Hepatocyte (in vitro differentiated cells): ENCODE results near the gene COCH. TPM values are rescaled to one million over a fixed set of nuclear protein-coding genes. Genes with fewer than 3 reads are reported as not detected.

Experiments used
- DNase-seq: peaks from one replicate; pipeline ENCODE4 v3.0.0-alpha.2; 2016; ENCODE audit warnings: low spot score
- H2AFZ ChIP-seq: fragments of 200-600 bp; sonication (generic); 2 replicates; pipeline ENCODE4 v1.6.0; 2016; ENCODE audit warnings: antibody characterized with exemption, mild to moderate bottlenecking
- H3K27ac ChIP-seq: fragments of 200-600 bp; sonication (generic); 2 replicates; pipeline ENCODE4 v1.5.1; 2016; ENCODE audit warnings: mild to moderate bottlenecking
- H3K27me3 ChIP-seq: fragments of 200-600 bp; sonication (generic); 2 replicates; pipeline ENCODE4 v1.6.1; 2016
- H3K36me3 ChIP-seq: fragments of 200-600 bp; sonication (generic); replicated peaks from 2 replicates; pipeline ENCODE4 v1.5.1; 2016; ENCODE audit warnings: low read depth; ENCODE audit not compliant: insufficient read depth
- H3K4me1 ChIP-seq: fragments of 200-600 bp; sonication (generic); 2 replicates; pipeline ENCODE4 v1.5.1; 2016; ENCODE audit warnings: mild to moderate bottlenecking, moderate library complexity; ENCODE audit not compliant: insufficient read depth
- H3K4me2 ChIP-seq: fragments of 200-600 bp; sonication (generic); 2 replicates; pipeline ENCODE4 v1.6.0; 2016
- H3K4me3 ChIP-seq: fragments of 200-600 bp; sonication (generic); 2 replicates; pipeline ENCODE4 v1.5.1; 2016; ENCODE audit warnings: mild to moderate bottlenecking
- H3K79me2 ChIP-seq: fragments of 200-600 bp; sonication (generic); 2 replicates; pipeline ENCODE4 v1.6.0; 2017; ENCODE audit warnings: mild to moderate bottlenecking
- H3K9me2 ChIP-seq: fragments of 200-600 bp; sonication (generic); replicated peaks from 2 replicates; pipeline ENCODE4 v1.6.0; 2017; ENCODE audit warnings: mild to moderate bottlenecking; ENCODE audit not compliant: insufficient read depth
- H3K9me3 ChIP-seq: fragments of 200-600 bp; sonication (generic); 2 replicates; pipeline ENCODE4 v1.5.1; 2016; ENCODE audit warnings: low read depth, mild to moderate bottlenecking
- H4K20me1 ChIP-seq: fragments of 200-600 bp; sonication (generic); 2 replicates; pipeline ENCODE4 v1.6.0; 2016; ENCODE audit warnings: mild to moderate bottlenecking; ENCODE audit not compliant: insufficient read depth, poor library complexity, severe bottlenecking
- EZH2 ChIP-seq: fragments of 200-600 bp; sonication (generic); IDR thresholded peaks from 2 replicates; pipeline ENCODE4 v1.6.1; 2016; ENCODE audit warnings: antibody characterized with exemption, mild to moderate bottlenecking, borderline replicate concordance
- EZH2phosphoT487 ChIP-seq: fragments of 200-600 bp; sonication (generic); IDR thresholded peaks from one replicate; pipeline ENCODE4 v1.6.1; 2018; ENCODE audit warnings: antibody characterized with exemption, mild to moderate bottlenecking, low read depth, moderate library complexity; ENCODE audit not compliant: unreplicated experiment, severe bottlenecking
- WGBS: methylation state at CpG from one replicate; pipeline ENCODE4 v1.1.6; 2016; ENCODE audit warnings: low lambda C conversion rate; ENCODE audit errors: missing lambda C conversion rate; 5-methylcytosine and 5-hydroxymethylcytosine counted together
- polyA plus RNA-seq: library from polyadenylated mRNA; unstranded; fragments of >200 nt; fragmentation: Nextera tagmentation; extraction: Ambion mirVana; gene quantifications from 2 replicates; pipeline ENCODE4 v1.2.1, GENCODE V29; 2016
- total RNA-seq: library from RNA; depleted of rRNA; stranded (reverse); fragments of >200 nt; gene quantifications from 2 replicates; pipeline ENCODE4 v1.2.3, GENCODE V29; 2014
- TF ChIP-seq, protein P1 (sequence below): fragments of 200-600 bp; sonication (generic); IDR thresholded peaks from 2 replicates; pipeline ENCODE4 v1.5.1; 2016; ENCODE audit warnings: antibody characterized with exemption, mild to moderate bottlenecking; ENCODE audit not compliant: poor library complexity

Gene COCH
- total and polyA plus RNA-seq, 2 experiments from 2014 or later = 2.0 to 3.3 TPM

DNA sequence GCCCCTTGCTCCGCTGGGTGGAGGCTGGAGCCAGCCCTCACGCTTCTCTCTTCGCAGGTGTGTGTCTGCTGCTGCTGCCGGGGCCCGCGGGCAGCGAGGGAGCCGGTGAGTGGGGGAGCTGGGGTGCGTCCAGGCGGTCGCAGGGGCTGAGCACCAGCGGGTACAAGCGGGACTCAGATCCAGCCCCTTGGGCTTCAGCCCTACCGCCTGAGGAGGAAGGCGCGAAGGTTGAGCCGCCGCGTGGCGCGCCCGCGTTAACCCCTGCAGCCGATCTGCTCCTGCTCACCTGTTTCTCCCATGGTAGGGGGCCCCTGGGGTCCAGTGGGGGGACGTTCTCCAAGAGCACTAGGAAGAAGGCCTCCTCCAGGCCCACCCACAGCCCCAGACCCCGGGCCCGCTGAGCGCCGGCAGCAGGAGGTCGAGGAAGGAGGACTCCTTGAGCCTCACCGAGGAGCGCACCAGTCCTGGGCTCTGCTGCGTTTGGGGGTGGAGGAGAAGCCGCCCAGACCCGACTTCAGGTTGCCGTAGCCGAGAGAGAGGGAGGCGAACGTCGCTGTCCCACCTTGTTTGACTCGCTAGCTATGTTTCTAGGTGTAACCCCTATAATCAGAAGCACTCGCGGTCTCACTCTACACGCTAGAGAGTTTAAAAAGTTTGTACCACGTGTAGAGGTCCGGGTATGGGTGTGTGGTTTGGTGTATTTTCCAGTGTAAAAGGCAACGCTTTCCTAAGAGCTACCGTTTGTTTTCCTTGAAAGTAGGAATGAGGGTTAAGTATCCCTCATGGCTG is 834 bp downstream of the COCH start:
- peak overlapping the region; percentile 88 for H2AFZ ChIP-seq
- DNase-seq = peak; percentile 8

DNA sequence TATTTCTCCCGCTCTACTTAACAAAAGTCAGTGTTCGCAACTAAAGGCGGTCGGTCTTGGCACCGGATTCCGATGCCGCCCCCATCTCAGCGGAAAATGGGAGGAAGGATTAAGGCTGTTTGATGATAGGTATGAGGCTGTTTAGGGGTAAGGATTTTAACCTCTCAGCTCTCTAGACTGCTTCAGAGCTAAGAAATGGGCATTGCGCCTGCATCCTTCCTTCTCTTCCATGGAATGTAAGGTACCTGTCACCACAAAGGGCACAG is 1.4 kb downstream of the COCH start:
- Histone ChIP-seq H3K9me3 (no peaks in the 10 kb centered on the region), H3K79me2 (no peaks in the 10 kb centered on the region), H3K9me2 (no peaks in the 10 kb centered on the region), H3K36me3 (no peaks in the 10 kb centered on the region), H3K27ac (no peak overlapping the region), H3K27me3 (peaks cover 53% of the 10 kb centered on the region), H3K4me2 (peak overlapping the region; percentile 99), H3K4me1 (peaks cover 15% of the 10 kb centered on the region), H3K4me3 (peak overlapping the region; percentile 7), H4K20me1 (no peaks in the 10 kb centered on the region), H2AFZ (peak overlapping the region; percentile 88)
- TF ChIP-seq, protein P1, sequence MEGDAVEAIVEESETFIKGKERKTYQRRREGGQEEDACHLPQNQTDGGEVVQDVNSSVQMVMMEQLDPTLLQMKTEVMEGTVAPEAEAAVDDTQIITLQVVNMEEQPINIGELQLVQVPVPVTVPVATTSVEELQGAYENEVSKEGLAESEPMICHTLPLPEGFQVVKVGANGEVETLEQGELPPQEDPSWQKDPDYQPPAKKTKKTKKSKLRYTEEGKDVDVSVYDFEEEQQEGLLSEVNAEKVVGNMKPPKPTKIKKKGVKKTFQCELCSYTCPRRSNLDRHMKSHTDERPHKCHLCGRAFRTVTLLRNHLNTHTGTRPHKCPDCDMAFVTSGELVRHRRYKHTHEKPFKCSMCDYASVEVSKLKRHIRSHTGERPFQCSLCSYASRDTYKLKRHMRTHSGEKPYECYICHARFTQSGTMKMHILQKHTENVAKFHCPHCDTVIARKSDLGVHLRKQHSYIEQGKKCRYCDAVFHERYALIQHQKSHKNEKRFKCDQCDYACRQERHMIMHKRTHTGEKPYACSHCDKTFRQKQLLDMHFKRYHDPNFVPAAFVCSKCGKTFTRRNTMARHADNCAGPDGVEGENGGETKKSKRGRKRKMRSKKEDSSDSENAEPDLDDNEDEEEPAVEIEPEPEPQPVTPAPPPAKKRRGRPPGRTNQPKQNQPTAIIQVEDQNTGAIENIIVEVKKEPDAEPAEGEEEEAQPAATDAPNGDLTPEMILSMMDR = no peak
- TF ChIP-seq EZH2 (no peak), EZH2phosphoT487 (no peak)
- no peak for DNase-seq
- 28% methylated on average over 9 of the region's 9 CpGs for WGBS

More for the DNA sequence above, 834 bp downstream of the COCH start:
- peaks cover 15% of the 10 kb centered on the region for H3K4me1 ChIP-seq
- no peaks in the 10 kb centered on the region for H3K79me2 ChIP-seq
- H3K36me3 ChIP-seq = no peaks in the 10 kb centered on the region
- no peaks in the 10 kb centered on the region for H4K20me1 ChIP-seq
- H3K27me3 ChIP-seq = peaks cover 53% of the 10 kb centered on the region
- TF ChIP-seq EZH2 = peak; percentile 29
- TF ChIP-seq, protein P1 = no peak
- no peak for TF ChIP-seq EZH2phosphoT487
- H3K4me3 ChIP-seq = peak overlapping the region; percentile 85
- no peaks in the 10 kb centered on the region for H3K9me3 ChIP-seq
- H3K9me2 ChIP-seq = no peaks in the 10 kb centered on the region
- no peak overlapping the region for H3K27ac ChIP-seq
- 4% methylated on average over 46 of the region's 48 CpGs for WGBS
- H3K4me2 ChIP-seq = peak overlapping the region; percentile 99

GRCh38 chr14:30876692-30877091 is 2.3 kb downstream of the COCH start:
- H3K4me3 ChIP-seq = no peak overlapping the region
- H3K9me2 ChIP-seq = no peaks in the 10 kb centered on the region
- TF ChIP-seq EZH2 (no peak), EZH2phosphoT487 (no peak)
- TF ChIP-seq, protein P1 = no peak
- no peak overlapping the region for H3K4me2 ChIP-seq
- DNase-seq = no peak
- no peaks in the 10 kb centered on the region for H3K36me3 ChIP-seq
- no peaks in the 10 kb centered on the region for H3K9me3 ChIP-seq
- peaks cover 15% of the 10 kb centered on the region for H3K4me1 ChIP-seq
- H2AFZ ChIP-seq = no peak overlapping the region
- WGBS = 84% methylated on average over 4 of the region's 4 CpGs
- H4K20me1 ChIP-seq = no peaks in the 10 kb centered on the region
- H3K27ac ChIP-seq = no peak overlapping the region
- H3K79me2 ChIP-seq = no peaks in the 10 kb centered on the region
- H3K27me3 ChIP-seq = peaks cover 53% of the 10 kb centered on the region

GRCh38 chr14:30882431-30882830 is 8.1 kb downstream of the COCH start:
- H3K9me3 ChIP-seq = no peaks in the 10 kb centered on the region
- no peak overlapping the region for H3K4me3 ChIP-seq
- H3K27me3 ChIP-seq = peaks cover 4% of the 10 kb centered on the region
- no peak for DNase-seq
- no peak overlapping the region for H3K4me2 ChIP-seq
- no peaks in the 10 kb centered on the region for H3K36me3 ChIP-seq
- H3K9me2 ChIP-seq = no peaks in the 10 kb centered on the region
- WGBS = 100% methylated on average over 1 of the region's 1 CpG
- H2AFZ ChIP-seq = no peak overlapping the region
- no peaks in the 10 kb centered on the region for H3K4me1 ChIP-seq
- TF ChIP-seq EZH2phosphoT487 (no peak), EZH2 (no peak)
- TF ChIP-seq, protein P1 = no peak
- H4K20me1 ChIP-seq = no peaks in the 10 kb centered on the region
- H3K79me2 ChIP-seq = no peaks in the 10 kb centered on the region
- no peak overlapping the region for H3K27ac ChIP-seq
